ENCODE results near the gene RAPGEF1.

RAPGEF1 gene

GRCh38 chr9:131739959-131740648 lies at the start of gene RAPGEF1:
TSS of gene RAPGEF1 (minus strand) at chr9:131740076. CDS start at chr9:131739830, 246 bp downstream.
- no peak for DNase-seq (ENCODE audit: low read depth)
- peak; percentile 100 for TF ChIP-seq CTCF (IDR thresholded peaks at IDR 0.05; ENCODE audit: control insufficient read depth, extremely low read depth, insufficient read depth)
- H3K4me3 ChIP-seq (ENCODE audit: low read depth, low read length) = peak within 1 kb of the TSS; percentile 62

GRCh38 chr9:131788851-131789250 lies 49.0 kb upstream of the RAPGEF1 start:
- no peak for DNase-seq (ENCODE audit: low read depth)
- no peak for TF ChIP-seq CTCF (IDR thresholded peaks at IDR 0.05; ENCODE audit: control insufficient read depth, extremely low read depth, insufficient read depth)
- no peak overlapping the region for H3K4me3 ChIP-seq (ENCODE audit: low read depth, low read length)

- no peak for DNase-seq (ENCODE audit: low read depth)
- no peak for TF ChIP-seq CTCF (IDR thresholded peaks at IDR 0.05; ENCODE audit: control insufficient read depth, extremely low read depth, insufficient read depth)
- H3K4me3 ChIP-seq (ENCODE audit: low read depth, low read length) = no peak overlapping the region
These were observed 48.0 kb upstream of the RAPGEF1 start for GRCh38 chr9:131787838-131788237.

- TF ChIP-seq CTCF (IDR thresholded peaks at IDR 0.05; ENCODE audit: control insufficient read depth, extremely low read depth, insufficient read depth) = no peak
- DNase-seq (ENCODE audit: low read depth) = no peak
- H3K4me3 ChIP-seq (ENCODE audit: low read depth, low read length) = no peak overlapping the region
These were observed 45.0 kb upstream of the RAPGEF1 start for GRCh38 chr9:131784748-131785501.

GRCh38 chr9:131781069-131781468 lies 41.2 kb upstream of the RAPGEF1 start:
- TF ChIP-seq CTCF (IDR thresholded peaks at IDR 0.05; ENCODE audit: control insufficient read depth, extremely low read depth, insufficient read depth) = no peak
- no peak for DNase-seq (ENCODE audit: low read depth)
- H3K4me3 ChIP-seq (ENCODE audit: low read depth, low read length) = no peak overlapping the region

- DNase-seq (ENCODE audit: low read depth) = no peak
- no peak overlapping the region for H3K4me3 ChIP-seq (ENCODE audit: low read depth, low read length)
- TF ChIP-seq CTCF (IDR thresholded peaks at IDR 0.05; ENCODE audit: control insufficient read depth, extremely low read depth, insufficient read depth) = no peak
These were observed 36.6 kb upstream of the RAPGEF1 start for GRCh38 chr9:131776473-131776872.
